GM20000 (cell line): ENCODE data around the gene CDH12.

Source experiments
- DNase-seq: peaks from one replicate; pipeline ENCODE4 v3.0.0; 2012; ENCODE audit warnings: low spot score
- TF ChIP-seq, protein P1 (sequence below): IDR thresholded peaks from 2 replicates; pipeline ENCODE4 v1.5.1; 2012; ENCODE audit warnings: mild to moderate bottlenecking, control low read depth; ENCODE audit errors: extremely low read depth, missing control alignments

CDH12 gene

DNA sequence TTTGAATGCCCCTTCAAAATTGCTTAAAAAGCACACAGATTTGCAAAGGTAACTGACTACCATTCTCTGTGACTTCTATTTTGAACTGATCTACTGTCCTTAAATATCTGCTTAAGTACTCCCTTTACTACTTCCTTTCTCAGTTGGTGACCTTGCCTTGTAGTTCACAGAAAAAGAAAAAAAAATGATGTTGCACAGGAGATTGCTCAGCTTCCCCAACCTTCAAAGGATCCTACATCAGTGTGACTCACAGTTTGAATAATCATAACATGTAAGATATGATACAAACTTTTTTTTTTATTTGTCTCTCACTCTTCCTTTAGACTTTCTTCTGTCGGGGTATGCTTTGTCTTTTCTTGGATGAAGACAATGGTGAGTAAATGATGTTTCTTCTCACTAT, 1029.6 kb downstream of the CDH12 start:
- no peak for DNase-seq
- TF ChIP-seq, protein P1, sequence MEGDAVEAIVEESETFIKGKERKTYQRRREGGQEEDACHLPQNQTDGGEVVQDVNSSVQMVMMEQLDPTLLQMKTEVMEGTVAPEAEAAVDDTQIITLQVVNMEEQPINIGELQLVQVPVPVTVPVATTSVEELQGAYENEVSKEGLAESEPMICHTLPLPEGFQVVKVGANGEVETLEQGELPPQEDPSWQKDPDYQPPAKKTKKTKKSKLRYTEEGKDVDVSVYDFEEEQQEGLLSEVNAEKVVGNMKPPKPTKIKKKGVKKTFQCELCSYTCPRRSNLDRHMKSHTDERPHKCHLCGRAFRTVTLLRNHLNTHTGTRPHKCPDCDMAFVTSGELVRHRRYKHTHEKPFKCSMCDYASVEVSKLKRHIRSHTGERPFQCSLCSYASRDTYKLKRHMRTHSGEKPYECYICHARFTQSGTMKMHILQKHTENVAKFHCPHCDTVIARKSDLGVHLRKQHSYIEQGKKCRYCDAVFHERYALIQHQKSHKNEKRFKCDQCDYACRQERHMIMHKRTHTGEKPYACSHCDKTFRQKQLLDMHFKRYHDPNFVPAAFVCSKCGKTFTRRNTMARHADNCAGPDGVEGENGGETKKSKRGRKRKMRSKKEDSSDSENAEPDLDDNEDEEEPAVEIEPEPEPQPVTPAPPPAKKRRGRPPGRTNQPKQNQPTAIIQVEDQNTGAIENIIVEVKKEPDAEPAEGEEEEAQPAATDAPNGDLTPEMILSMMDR, result no peak

DNA sequence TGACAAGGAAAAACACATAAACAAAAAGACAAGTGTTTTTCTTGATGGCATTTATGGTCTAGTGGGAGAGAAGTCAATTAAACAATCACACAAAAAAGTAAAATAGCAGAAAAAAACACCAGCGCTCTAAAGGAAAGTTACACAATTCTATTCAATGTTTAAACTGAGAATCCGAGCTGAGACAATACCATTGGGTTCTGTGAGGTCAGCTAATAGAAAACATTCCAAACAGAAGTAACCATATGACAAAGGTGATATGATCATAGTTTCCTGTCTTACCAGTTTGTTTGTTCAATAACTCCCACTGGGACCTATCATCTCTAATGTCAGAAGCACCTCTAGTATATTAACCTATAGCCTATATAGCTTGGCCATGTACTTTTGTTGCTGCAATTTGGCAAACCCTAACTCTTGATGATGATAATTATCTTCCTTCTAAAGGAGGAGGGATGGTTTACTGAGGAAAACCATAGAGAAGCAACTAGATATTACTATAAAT, 1030.0 kb downstream of the CDH12 start:
- DNase-seq, result no peak
- TF ChIP-seq, protein P1, result no peak

DNA sequence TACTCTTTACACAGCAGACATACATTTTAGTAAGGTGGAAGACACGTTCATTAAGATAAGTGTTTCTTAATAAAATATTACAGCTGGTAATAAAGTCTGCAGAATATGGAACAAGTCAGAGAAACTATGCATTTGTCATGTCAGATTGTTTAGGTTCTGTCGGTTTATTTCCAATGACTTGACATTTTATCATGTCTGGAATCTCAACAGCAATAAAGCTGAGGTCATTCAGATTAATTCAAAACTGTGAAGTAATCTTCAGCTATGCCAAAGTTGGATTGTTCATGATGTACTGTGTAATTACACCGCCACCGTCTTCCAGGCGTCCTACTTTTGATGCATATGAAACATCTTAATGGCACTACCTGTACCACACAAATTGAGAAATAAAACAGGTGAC, 1032.6 kb downstream of the CDH12 start:
- TF ChIP-seq, protein P1, result no peak

DNA sequence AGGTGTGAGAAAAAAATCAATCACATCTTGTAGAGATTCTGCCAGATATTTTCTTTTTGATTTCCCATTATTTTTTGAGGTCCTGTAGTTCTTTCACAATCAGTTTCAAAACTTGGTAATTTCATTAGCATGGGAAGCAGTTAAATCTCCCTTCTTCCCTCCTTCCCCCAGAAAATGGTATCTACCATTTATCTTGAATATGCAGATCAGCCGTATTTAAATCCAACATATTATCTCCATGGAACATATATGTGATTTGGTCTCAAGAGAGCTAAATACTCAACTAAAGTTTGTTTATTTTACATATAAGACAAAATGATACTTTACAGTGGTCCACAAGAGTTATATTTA, 1034.8 kb downstream of the CDH12 start:
- TF ChIP-seq, protein P1, result no peak
- no peak for DNase-seq

More for the DNA sequence above, 1032.6 kb downstream of the CDH12 start:
- no peak for DNase-seq

DNA sequence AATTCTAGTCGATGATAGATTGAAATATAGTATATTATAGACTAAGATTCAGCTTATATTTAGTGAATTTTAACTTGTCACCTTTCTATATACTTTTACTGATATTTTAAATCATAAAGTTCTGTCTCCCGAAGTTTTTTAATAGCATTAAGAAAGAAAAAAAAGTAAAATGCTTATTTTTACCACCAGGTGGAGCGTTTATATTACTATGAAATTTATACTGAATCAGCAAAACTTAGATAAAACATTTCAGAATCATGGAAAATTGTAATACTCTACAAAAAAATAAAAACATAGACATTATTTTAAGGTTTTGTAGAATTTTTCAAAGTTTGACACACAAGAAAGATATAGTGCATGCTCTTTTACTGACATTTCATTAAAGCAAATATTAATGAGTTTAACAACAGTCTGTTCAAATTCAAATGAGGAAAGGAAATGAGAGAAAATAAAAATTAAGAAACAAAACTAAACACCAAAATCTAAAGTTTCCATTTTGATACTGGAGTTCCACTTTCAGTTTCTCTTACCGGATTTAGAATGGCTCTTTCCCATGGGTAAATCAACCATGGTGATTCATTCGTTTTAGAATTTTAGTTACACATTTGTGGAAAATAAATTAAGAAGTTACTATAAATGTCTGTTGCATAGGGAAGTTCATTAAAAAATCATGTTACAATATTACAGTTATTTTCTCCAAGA, 1035.3 kb downstream of the CDH12 start:
- no peak for DNase-seq
- TF ChIP-seq, protein P1, result no peak

DNA sequence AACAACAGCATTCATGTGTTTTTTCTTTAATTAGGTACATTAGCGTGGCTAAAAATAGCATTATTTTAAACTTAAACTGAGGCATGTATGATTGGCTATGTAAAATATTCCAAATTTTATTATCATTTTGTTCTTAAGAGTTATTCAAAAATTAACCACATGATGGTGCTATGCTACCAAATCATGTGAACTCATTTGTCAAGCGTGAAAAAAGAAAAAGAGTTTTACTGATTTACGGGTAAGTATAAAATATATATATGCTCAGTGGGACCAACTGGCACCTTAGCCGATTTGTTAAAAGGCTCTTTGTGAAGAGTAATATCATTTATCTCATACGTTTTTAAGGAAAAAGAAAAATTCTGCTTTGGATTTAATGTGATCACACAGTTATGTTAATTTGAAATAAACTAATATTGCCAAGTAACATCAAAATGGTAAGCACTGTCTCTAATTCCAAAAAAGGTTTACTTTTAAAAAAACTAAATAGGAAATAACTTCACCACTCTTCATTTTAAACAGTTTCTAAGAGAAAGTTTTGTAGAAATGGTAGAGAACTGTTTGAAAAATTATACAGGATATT, 1042.3 kb downstream of the CDH12 start:
- TF ChIP-seq, protein P1, result no peak

DNA sequence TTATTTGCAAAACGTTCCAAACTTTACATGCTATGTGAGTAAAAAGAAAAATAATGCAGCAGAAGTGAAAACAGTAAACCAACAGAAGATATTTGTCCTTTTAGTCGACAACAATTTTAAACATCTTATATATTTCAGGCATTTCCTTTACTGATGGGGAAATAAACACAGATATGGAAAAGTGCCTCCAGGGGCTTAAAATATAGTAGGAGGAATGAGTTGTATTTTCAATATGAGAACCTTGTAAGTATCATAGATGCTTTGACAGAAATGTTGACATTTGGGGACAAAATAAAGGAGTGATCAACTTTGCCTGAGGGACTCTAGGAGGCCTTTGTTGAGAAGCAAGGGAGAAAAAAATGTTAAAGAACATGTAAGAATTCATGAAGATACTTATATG, 1043.5 kb downstream of the CDH12 start:
- DNase-seq, result no peak
- TF ChIP-seq, protein P1, result no peak

More for the DNA sequence above, 1042.3 kb downstream of the CDH12 start:
- peak; percentile 8 for DNase-seq
